Measurements from ENCODE around the gene CDC7. TPM values are rescaled to one million over a fixed set of nuclear protein-coding genes. Genes with fewer than 3 reads are reported as not detected.

The CDC7 gene
- total and polyA plus RNA-seq, 2 experiments from 2014 or later: 26.6 to 44.0 TPM

DNA sequence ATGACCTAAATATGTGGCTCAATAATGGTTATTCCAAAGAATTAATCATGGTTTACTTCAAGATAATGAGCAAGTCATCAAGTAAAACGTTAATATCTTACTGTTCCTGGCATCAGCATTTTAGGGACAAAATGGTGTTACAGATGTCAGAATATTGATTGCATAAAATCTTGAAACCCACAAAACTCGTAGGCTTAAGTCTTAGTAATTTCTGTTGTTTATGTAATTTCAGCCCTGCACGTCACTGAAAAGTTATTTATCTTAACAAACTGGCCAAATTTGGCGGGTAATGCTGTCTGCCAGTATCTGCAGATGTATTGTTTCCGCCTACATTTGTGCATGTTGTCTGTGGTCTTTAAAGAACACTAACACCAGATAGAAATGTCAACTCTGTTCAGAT, 25.8 kb downstream of the CDC7 start:
- Mint-ChIP-seq H3K4me3 (no peak overlapping the region), H3K36me3 (ENCODE audit: low read depth) (no peaks in the 10 kb centered on the region; the same call in 1 of the 3 replicates), H3K27ac (no peak overlapping the region), H3K27me3 (ENCODE audit: insufficient read depth, low read depth, poor library complexity) (no peaks in the 10 kb centered on the region), H3K9me3 (no peaks in the 10 kb centered on the region), H3K4me1 (peaks cover 6% of the 10 kb centered on the region)
- no peak for ATAC-seq
- Histone ChIP-seq H2AFZ (no peak overlapping the region), H4K20me1 (replicated peaks; ENCODE audit: insufficient read depth) (no peaks in the 10 kb centered on the region), H3F3A (replicated peaks; ENCODE audit: low read depth) (no peaks in the 10 kb centered on the region), H3K4me1 (ENCODE audit: insufficient read depth) (no peaks in the 10 kb centered on the region), H3K4me2 (no peak overlapping the region), H3K9me2 (ENCODE audit: insufficient read depth) (no peaks in the 10 kb centered on the region), H3K27ac (ENCODE audit: low read depth) (no peak overlapping the region), H3K36me3 (ENCODE audit: insufficient read depth) (no peaks in the 10 kb centered on the region; the same call in 1 of the 2 replicates), H3K27me3 (ENCODE audit: insufficient read depth) (no peaks in the 10 kb centered on the region), H3K4me3 (no peak overlapping the region), H3K79me2 (replicated peaks; ENCODE audit: insufficient read depth) (no peaks in the 10 kb centered on the region)
- TF ChIP-seq JUNB (IDR thresholded peaks at IDR 0.05; ENCODE audit: unreplicated experiment) (no peak), ZNF114 (CRISPR knock-in tag; IDR thresholded peaks at IDR 0.05) (no peak), EZH2 (IDR thresholded peaks at IDR 0.05; ENCODE audit: low read depth, unreplicated experiment) (no peak), EZH2phosphoT487 (IDR thresholded peaks at IDR 0.05; ENCODE audit: unreplicated experiment) (no peak), STAT1 (IDR thresholded peaks at IDR 0.05; ENCODE audit: unreplicated experiment) (no peak), CREB1 (CRISPR knock-in tag; IDR thresholded peaks at IDR 0.05; ENCODE audit: low read depth) (no peak), NANOG (IDR thresholded peaks at IDR 0.05; ENCODE audit: borderline replicate concordance) (no peak), ZNF331 (CRISPR knock-in tag; IDR thresholded peaks at IDR 0.05; ENCODE audit: low read depth) (no peak), POLR2AphosphoS5 (IDR thresholded peaks at IDR 0.05; ENCODE audit: low read depth) (no peak)
- TF ChIP-seq, protein P1, sequence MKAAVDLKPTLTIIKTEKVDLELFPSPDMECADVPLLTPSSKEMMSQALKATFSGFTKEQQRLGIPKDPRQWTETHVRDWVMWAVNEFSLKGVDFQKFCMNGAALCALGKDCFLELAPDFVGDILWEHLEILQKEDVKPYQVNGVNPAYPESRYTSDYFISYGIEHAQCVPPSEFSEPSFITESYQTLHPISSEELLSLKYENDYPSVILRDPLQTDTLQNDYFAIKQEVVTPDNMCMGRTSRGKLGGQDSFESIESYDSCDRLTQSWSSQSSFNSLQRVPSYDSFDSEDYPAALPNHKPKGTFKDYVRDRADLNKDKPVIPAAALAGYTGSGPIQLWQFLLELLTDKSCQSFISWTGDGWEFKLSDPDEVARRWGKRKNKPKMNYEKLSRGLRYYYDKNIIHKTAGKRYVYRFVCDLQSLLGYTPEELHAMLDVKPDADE (IDR thresholded peaks at IDR 0.05): no peak
- TF ChIP-seq, protein P2, sequence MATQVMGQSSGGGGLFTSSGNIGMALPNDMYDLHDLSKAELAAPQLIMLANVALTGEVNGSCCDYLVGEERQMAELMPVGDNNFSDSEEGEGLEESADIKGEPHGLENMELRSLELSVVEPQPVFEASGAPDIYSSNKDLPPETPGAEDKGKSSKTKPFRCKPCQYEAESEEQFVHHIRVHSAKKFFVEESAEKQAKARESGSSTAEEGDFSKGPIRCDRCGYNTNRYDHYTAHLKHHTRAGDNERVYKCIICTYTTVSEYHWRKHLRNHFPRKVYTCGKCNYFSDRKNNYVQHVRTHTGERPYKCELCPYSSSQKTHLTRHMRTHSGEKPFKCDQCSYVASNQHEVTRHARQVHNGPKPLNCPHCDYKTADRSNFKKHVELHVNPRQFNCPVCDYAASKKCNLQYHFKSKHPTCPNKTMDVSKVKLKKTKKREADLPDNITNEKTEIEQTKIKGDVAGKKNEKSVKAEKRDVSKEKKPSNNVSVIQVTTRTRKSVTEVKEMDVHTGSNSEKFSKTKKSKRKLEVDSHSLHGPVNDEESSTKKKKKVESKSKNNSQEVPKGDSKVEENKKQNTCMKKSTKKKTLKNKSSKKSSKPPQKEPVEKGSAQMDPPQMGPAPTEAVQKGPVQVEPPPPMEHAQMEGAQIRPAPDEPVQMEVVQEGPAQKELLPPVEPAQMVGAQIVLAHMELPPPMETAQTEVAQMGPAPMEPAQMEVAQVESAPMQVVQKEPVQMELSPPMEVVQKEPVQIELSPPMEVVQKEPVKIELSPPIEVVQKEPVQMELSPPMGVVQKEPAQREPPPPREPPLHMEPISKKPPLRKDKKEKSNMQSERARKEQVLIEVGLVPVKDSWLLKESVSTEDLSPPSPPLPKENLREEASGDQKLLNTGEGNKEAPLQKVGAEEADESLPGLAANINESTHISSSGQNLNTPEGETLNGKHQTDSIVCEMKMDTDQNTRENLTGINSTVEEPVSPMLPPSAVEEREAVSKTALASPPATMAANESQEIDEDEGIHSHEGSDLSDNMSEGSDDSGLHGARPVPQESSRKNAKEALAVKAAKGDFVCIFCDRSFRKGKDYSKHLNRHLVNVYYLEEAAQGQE (IDR thresholded peaks at IDR 0.05; ENCODE audit: unreplicated experiment): no peak
- TF ChIP-seq, protein P3, sequence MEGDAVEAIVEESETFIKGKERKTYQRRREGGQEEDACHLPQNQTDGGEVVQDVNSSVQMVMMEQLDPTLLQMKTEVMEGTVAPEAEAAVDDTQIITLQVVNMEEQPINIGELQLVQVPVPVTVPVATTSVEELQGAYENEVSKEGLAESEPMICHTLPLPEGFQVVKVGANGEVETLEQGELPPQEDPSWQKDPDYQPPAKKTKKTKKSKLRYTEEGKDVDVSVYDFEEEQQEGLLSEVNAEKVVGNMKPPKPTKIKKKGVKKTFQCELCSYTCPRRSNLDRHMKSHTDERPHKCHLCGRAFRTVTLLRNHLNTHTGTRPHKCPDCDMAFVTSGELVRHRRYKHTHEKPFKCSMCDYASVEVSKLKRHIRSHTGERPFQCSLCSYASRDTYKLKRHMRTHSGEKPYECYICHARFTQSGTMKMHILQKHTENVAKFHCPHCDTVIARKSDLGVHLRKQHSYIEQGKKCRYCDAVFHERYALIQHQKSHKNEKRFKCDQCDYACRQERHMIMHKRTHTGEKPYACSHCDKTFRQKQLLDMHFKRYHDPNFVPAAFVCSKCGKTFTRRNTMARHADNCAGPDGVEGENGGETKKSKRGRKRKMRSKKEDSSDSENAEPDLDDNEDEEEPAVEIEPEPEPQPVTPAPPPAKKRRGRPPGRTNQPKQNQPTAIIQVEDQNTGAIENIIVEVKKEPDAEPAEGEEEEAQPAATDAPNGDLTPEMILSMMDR (conservative IDR thresholded peaks at IDR 0.05; ENCODE audit: low read depth in 2 of 2): no peak
- TF ChIP-seq, protein P4, sequence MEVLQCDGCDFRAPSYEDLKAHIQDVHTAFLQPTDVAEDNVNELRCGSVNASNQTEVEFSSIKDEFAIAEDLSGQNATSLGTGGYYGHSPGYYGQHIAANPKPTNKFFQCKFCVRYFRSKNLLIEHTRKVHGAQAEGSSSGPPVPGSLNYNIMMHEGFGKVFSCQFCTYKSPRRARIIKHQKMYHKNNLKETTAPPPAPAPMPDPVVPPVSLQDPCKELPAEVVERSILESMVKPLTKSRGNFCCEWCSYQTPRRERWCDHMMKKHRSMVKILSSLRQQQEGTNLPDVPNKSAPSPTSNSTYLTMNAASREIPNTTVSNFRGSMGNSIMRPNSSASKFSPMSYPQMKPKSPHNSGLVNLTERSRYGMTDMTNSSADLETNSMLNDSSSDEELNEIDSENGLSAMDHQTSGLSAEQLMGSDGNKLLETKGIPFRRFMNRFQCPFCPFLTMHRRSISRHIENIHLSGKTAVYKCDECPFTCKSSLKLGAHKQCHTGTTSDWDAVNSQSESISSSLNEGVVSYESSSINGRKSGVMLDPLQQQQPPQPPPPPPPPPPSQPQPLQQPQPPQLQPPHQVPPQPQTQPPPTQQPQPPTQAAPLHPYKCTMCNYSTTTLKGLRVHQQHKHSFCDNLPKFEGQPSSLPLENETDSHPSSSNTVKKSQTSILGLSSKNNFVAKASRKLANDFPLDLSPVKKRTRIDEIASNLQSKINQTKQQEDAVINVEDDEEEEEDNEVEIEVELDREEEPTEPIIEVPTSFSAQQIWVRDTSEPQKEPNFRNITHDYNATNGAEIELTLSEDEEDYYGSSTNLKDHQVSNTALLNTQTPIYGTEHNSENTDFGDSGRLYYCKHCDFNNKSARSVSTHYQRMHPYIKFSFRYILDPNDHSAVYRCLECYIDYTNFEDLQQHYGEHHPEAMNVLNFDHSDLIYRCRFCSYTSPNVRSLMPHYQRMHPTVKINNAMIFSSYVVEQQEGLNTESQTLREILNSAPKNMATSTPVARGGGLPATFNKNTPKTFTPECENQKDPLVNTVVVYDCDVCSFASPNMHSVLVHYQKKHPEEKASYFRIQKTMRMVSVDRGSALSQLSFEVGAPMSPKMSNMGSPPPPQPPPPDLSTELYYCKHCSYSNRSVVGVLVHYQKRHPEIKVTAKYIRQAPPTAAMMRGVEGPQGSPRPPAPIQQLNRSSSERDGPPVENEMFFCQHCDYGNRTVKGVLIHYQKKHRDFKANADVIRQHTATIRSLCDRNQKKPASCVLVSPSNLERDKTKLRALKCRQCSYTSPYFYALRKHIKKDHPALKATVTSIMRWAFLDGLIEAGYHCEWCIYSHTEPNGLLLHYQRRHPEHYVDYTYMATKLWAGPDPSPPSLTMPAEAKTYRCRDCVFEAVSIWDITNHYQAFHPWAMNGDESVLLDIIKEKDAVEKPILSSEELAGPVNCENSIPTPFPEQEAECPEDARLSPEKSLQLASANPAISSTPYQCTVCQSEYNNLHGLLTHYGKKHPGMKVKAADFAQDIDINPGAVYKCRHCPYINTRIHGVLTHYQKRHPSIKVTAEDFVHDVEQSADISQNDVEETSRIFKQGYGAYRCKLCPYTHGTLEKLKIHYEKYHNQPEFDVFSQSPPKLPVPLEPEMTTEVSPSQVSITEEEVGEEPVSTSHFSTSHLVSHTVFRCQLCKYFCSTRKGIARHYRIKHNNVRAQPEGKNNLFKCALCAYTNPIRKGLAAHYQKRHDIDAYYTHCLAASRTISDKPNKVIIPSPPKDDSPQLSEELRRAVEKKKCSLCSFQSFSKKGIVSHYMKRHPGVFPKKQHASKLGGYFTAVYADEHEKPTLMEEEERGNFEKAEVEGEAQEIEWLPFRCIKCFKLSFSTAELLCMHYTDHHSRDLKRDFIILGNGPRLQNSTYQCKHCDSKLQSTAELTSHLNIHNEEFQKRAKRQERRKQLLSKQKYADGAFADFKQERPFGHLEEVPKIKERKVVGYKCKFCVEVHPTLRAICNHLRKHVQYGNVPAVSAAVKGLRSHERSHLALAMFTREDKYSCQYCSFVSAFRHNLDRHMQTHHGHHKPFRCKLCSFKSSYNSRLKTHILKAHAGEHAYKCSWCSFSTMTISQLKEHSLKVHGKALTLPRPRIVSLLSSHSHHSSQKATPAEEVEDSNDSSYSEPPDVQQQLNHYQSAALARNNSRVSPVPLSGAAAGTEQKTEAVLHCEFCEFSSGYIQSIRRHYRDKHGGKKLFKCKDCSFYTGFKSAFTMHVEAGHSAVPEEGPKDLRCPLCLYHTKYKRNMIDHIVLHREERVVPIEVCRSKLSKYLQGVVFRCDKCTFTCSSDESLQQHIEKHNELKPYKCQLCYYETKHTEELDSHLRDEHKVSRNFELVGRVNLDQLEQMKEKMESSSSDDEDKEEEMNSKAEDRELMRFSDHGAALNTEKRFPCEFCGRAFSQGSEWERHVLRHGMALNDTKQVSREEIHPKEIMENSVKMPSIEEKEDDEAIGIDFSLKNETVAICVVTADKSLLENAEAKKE (CRISPR knock-in tag; IDR thresholded peaks at IDR 0.05): no peak
- no peak for DNase-seq (ENCODE audit: low spot score)
